ENCODE results near the gene EIF5.

DNA sequence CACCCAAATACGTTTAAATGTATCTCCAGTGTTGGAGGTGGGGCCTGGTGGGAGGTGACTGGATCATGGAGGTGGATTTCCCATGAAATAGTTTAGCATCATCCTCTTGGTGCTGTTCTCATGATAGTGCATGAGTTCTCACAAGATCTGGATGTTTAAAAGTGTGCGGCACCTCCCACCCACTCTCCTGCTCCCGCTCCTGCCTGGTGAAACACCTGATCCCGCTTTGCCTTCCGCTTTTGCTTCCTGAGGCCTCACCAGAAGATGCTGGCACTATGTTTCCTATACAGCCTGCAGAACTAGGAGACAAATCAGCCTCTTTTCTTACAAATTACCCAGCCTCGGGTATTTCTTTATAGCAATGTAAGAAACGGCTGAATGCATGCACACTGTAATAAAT lies 20.1 kb downstream of the EIF5 start:
- TF ChIP-seq, protein P1, sequence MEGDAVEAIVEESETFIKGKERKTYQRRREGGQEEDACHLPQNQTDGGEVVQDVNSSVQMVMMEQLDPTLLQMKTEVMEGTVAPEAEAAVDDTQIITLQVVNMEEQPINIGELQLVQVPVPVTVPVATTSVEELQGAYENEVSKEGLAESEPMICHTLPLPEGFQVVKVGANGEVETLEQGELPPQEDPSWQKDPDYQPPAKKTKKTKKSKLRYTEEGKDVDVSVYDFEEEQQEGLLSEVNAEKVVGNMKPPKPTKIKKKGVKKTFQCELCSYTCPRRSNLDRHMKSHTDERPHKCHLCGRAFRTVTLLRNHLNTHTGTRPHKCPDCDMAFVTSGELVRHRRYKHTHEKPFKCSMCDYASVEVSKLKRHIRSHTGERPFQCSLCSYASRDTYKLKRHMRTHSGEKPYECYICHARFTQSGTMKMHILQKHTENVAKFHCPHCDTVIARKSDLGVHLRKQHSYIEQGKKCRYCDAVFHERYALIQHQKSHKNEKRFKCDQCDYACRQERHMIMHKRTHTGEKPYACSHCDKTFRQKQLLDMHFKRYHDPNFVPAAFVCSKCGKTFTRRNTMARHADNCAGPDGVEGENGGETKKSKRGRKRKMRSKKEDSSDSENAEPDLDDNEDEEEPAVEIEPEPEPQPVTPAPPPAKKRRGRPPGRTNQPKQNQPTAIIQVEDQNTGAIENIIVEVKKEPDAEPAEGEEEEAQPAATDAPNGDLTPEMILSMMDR (IDR thresholded peaks at IDR 0.05) = no peak
- TF ChIP-seq POLR2A (IDR thresholded peaks at IDR 0.05) = no peak
